NCI-H128 (cell line): ENCODE measurements around the gene SUGCT.
"Not testable (repeated sequence)": the region's sequence is repeated elsewhere in the genome, so short reads cannot be mapped to it uniquely, and the experiment has no call there.

Experiments used
- DNase-seq: peaks from one replicate; lab custom pipeline; 2025; ENCODE audit not compliant: unreplicated experiment; lab: John Stamatoyannopoulos, UW

SUGCT gene

DNA sequence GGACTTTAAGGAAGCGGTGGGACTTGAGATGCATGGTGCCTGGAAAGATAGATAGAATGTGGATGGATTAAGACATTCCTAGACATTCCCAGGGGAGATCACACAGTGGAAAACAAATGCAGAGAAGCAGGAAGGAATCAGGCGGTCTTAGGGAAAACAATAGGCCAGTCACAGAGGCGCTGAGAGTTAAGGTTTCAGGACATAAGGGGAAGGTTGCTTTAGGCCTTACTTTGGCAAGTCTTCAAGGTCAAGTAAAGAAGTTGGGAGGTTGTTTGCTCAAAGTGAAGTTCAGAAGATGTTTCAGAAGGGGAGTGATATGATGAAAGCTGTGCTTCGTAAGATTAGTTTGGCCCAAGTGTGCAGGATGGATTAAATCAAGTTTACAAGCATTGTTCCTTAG is 109.4 kb downstream of the SUGCT start:
- no peak for DNase-seq

DNA sequence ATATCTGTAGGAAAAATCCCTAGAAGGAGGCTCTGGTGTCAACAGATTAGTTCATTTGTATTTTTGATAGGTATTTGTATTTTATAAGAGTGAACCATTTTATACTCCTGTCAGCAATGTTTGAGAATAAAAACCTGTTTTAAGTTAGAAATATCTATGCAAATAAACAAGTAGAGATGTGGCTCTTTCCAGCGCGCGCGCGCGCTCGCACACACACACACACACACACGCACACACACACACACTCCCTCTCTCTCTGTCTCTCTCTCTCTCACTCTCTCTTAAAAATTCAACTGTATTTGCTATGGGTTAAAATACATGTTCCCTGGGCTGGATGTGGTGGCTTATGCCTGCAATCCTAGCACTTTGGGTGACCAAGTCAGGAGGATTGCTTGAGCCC is 113.9 kb downstream of the SUGCT start:
- no peak for DNase-seq

DNA sequence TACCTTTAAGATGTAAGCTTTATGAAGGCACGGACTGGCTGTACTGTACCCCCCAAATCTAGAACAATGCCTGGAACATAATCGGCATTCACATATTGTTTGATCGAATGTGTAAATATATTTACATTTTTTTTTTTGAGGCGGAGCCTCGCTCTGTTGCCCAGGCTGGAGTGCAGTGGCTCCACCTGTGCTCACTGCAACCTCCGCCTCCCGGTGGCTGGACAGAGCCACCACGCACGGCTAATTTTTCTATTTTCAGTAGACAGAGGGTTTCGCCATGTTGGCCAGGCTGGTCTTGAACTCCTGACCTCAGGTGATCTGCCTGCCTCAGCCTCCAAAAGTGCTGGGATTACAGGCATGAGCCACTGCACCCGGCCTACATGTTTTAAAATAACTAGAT is 118.6 kb downstream of the SUGCT start:
- DNase-seq = not testable (repeated sequence)

DNA sequence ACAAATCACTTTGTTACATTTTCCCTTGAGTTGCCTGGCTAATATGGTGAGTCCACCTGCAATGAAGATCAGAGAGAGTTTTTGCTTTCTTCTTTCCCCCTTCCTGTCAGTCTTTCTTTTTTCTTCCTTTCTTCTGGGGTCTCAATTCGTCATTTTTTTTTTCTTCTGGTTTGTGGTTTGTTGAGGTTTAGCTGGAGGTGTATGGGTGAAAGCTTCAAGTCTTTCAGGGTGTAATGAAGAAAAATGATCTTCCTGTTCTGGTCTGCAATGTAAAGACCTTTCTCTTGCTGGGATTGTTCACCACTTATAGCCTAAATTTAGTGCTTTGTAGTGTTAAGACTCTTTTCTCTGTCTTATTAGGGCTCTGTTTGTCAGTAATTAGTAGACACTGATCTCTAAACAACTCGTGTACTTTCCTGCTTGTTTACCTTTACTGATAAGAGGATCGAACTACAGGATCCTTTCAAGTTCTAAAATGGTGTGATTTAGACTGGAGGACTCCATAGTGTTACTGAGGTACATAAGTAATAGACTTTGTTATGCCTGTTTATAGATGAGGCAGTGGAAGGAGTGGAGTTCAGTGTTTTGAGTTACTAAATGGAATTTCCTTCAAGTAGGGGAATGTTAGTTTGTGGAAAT is 129.1 kb downstream of the SUGCT start:
- no peak for DNase-seq

DNA sequence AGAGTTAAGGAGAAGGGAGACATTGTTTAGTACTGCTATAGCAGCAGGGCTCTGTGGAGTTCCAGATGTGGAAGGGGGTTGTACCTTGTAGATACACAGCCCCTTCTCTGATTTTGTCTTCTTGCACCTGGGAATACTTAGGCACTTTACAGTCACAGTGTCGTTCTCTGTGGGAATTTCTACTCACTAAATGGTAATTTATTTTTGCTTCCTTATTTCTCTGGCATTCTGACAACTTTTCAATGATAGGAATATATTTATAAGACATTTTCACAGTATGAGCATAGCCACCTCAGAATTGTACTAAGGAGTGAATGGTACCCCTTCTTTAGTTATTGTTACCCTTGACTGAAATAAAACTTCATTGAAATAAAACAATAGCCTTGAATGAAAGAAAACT is 132.8 kb downstream of the SUGCT start:
- DNase-seq = no peak

DNA sequence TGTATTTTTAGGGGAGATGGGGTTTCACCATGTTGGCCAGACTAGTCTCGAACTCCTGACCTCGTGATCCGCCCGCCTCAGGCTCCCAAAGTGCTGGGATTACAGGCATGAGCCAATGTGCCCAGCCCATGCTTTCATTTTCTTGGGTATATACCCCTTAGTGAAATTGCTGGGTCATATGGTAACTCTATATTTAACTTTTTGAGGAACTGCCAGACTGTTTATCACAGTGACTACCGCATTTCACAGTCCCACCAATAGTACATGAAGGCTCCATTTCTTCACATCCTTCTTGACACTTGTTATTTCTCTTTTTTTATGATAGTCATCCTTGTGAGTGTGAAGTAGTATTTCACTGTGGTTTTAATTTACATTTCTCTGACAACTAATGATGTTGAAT is 134.0 kb downstream of the SUGCT start:
- not testable (repeated sequence) for DNase-seq

DNA sequence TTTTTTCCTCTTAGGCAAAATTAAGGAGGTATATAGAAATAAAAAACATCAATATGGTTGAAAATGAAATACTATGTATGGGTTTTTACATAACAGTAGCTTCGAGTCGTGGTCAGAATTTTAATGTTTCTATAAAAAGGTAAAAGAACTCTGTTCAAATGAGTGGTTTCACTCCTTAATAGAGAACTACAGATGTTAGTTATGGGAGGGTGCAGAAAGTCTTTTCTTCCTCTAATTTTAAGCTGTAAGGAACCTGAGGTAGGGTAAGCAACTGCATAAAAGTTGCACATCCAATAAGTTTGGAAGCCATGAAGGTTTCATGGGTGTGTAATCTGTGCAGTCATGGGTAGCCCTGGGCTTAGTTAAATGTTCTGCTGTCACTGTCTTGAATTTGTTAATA is 141.3 kb downstream of the SUGCT start:
- DNase-seq = no peak

DNA sequence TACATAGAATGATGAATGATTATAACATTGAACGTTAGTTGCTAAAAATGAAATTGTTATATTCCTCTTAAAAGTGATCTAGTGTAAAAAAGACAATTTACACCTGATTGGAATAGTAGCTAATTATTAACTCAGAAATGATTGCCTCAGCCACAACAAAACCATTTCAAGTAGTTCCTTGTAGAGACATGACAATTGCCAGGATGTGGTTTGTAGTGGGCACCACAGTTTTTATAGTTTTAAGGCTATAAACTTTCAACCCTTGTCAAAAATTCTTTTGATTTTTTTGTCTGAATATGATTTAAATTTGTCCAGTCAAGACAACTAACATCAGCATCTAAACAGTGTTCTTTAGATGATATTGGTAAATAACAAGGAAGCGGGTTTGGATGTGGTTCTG is 145.2 kb downstream of the SUGCT start:
- no peak for DNase-seq

DNA sequence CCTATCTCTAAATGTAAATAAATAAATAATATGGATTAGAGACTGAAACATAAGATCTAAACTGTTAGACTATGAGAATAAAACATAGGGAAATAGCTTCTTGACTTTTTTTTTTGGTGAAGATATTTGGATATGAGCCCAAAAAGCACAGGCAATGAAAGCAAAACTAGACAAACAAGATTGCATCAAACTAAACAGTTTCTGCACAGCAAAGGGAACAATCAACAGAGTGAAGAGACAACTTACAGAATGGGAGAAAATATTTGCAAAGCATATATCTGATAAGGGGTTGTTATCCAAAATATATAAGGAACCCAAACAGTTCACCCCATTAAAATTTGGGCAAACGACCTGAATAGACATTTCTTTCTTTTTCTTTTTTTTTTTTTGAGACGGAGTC is 148.1 kb downstream of the SUGCT start:
- DNase-seq = no peak

DNA sequence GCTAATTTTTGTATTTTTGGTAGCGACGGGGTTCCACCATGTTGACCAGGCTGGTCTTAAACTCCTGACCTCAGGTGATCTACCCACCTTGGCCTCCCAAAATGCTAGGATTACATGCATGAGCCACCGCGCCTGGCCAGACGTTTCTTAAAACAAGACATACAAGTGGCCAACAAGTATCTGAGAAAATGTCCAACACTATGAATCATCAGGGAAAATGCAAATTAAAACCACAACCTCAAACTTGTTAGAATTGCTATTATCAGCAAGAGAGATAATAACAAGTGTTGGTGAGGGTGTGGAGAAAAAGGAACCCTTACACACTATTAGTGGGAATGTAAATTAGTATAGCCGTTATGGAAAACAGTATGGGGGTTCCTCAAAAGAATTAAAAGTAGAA is 148.6 kb downstream of the SUGCT start:
- no peak for DNase-seq

DNA sequence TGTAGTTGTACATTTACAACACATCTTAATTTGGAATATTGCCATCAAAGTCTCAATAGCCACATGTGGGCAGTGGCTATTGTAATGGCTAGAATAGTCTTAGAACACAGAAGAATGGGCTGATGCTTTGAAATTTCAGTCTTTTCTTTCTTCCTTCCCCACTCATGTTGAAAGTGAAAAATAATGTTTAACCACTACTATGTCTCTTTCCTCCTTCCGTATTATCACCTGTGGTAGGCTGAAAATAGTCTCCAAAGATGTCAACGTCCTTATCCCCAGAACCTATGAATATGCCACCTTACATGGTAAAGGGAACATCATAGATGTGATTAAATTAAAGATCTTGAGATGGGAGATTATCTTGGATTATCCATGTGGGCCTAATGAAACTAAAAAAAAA is 154.0 kb downstream of the SUGCT start:
- DNase-seq = no peak

DNA sequence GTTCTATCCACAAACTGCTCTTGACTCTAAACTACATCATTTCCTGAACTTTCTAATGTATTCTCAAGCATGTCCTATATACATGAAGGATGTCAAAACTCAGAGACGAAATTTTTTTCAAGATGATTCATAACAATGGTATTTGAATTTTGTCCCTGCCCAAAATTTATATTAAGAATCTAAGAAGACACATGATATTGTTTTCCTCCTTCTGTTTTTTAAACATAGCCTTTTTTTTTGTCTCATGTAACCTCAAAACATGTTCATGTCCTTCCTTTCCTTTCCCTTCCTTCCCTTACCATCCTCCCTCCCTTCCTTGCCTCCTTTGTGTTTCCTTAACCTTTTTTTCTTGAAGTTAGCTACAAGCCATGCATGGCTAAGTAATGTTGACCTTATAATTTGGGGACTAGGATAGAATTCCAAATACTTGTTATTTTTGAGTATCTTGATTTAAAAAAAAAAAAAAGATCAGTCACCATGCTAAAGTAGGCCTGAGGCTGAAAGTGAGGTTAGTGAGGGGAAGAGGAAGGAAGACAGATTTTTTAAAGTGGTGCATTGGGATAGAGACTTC is 163.0 kb downstream of the SUGCT start:
- DNase-seq = no peak

DNA sequence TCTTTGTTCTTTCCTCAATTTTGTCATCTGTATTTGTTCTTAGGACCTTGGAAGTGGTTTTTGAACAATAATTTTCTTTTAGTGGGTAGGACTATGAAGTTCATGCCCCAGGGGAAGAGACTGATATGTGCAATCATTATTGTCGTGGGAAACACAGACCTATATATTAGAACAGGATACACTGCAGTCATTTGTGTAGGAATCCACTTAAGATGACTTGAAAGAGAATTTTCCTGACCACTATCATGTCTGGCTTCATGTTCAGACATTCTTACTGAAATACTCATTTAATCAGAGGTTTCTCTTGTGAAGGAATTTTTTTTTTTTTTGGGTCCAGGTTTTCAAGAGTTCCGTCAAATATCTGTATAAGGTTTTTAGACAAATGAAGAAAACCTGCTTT is 163.6 kb downstream of the SUGCT start:
- DNase-seq = no peak

DNA sequence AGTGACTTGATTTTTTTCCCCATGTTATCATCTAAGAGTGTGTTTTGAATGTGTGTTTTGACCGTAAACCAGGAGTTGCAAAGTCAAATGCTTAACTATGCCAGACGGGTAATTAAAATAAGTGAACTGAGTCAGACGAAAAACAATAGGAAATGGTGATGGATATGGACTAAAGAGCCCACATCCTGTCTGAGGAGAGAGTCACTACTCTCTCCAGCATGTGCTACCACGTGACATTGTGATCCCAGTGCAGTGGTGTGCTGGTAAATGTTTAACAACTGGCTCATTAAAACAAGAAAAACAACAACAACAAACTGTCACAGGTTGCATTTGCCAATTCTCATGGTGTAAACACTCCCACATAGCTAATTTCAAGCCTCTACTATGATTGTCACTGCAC is 164.3 kb downstream of the SUGCT start:
- DNase-seq = no peak

DNA sequence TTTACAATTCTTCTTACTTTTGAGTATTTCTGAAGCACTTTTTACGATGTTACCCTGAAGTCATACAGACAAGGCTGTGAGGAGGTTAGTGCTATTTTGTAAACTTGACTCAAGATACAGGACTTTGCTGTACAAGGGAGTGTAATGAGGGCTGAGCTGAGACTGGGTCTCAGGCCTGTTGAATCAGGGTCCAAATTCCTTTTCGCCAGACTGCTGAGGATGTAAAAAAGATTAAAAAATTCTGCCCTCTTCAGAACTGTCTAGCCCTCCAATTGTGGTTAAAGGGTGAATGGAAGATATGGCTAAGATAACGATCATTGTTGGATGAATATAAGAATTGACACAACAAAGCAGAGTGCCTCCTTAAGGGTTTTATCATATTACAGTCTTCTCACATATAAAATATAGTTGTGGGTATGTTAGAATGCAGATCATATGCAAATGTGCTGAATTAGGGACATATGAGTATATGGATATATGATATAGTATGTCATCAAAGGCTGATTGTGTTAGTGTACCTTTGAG is 165.4 kb downstream of the SUGCT start:
- DNase-seq = no peak

DNA sequence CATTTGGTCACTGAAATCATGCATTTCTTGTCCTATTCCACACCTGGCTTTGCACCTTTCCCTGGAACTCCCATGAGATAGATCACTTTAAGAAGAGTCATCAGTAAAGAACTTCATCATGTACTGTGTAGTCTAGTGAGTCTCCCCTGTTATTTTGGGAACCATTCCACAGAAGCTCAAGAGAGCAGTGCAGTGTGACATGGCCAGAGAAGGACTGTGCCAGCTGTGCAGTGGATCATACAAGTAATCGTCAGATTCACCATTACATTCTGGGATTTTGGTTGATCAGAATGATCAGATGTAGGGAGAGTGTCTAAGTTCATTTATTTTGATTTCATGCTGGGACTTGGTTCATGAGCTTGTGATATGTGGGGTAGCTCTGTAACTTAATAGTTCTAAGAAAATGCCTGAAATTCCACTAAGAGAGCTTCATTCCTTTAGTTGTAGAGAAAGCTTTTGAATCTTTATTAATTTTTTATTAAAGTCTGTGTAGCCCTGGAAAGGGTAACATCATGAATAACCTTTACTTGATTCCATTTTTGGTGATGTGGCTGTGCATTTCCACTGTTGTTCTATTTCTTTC is 166.8 kb downstream of the SUGCT start:
- DNase-seq = no peak

DNA sequence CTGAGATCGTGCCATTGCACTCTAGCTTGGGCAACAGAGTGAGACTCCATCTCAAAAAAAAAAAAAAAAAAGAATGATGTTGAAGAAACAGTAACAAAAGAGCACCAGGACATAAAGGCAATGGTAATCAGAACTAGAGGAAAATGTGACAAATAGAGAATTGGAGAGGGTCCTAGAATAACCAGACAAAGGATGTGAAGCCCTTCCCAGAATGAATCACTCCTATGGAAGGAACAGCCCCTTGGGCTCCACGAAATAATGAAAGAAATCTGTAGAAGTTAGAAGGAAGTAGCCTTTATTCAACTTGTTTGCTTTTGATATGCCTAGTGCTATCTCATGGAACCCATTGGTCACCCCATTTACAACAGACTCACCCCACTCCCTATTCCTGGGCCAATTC is 169.2 kb downstream of the SUGCT start:
- DNase-seq = no peak

DNA sequence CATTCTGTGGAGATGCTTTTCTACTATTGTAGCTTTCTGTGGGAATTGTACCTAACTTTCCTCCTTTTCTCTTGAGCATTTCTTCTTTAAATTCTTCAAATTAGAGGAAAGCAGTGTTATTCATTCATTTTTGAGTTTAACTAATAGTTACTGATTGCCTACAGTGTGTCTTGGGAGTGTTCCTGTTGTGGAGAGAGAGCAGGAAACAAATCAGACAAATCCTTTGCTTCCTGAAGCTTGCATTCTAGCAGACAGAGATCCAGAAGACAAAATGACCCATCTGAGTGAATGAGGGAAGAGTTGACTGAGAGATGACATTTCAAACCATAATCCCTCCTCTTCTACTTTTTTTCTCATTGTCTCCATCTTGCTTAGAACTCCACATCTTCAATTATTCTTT is 170.4 kb downstream of the SUGCT start:
- DNase-seq = no peak

DNA sequence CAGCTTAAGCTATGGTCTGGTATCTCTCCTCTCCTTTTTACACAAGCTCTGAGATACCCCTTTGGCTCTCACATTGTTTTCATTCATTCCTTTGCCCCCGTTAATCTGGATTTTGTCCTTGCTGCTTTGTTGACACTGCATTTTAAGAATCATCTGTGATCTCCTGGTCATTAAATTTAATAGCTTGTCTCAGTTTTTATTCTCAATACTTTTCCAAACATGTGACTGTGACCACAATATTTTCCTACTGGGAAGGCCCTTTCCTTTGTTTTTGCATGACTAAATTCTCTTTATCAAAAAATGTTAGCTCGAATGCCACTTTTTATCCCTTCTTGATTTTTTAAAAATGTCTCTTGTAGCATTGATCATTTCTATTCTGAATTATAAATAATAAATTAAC is 171.2 kb downstream of the SUGCT start:
- no peak for DNase-seq

DNA sequence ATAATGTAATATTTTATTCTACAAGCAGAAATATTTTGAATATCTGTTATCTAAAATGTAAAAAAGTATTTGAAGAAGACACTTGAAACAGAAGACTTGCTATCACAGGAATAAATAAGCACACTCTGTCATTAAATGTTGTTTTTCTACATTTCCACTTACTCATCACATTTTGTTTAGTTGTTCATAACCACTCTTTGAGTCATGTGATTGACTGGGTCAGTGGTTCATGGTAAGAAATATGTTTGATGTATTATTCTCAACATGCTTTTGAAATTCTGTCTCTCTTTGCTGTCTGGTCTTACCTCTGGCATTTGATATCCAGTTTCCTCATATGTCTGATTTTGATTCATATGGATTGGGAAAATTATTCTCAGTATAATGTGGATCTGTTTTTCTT is 171.8 kb downstream of the SUGCT start:
- DNase-seq = no peak

DNA sequence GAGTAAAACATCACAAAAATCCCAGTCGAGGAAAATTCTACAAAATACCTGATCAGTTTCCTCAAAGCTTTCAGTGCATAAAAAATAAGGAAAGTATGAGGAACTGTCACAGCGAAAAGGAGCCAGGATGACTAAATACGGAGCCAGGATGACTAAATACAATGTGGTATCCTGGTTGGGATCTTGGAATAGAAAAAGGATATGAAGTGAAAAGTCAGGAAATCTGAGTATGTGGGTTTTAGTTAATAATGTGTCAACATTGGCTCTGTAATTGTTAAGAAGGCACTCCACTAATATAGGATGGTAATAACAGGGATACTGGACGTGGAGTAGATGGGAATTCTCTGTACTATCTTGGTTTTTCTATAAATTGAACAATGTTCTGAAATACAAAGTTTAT is 175.5 kb downstream of the SUGCT start:
- DNase-seq = no peak

DNA sequence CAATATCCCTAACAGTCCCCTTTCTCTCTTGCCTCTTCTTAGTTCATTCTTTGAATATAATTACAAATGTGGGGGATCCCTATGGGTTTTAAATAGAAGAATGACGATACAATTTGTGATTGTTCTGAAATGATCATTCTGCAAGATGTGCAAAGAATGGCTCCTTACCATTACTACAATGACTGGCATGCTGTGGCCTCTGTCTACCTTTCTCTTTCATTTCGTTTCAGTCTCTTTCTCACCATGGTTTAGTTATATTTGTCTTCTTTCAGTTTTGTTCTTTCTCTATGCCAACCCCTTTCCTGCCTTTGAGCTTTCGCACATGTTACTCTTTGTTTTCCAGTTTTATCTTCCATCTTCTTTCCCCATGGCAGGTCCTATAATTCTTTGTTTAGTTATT is 176.5 kb downstream of the SUGCT start:
- no peak for DNase-seq

DNA sequence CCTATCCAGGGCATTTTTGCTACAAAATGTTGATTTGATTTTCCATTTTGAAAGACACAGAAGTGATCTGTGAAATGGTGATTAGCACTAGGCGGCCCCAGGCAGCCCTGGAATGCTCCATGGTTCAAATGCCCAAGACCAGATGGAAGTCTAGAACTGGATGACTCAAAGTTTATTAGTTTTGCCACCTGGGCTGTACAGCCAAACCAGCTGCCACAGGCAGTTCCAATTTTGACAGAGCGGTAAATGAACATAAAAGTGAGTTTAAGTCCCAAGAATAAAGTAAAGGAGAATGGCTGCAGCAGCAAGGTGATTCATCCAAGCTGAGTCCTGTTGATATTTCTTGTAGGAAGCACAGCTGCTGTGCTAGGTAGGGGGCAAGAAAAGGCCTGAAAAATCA is 180.5 kb downstream of the SUGCT start:
- DNase-seq = no peak
